Endothelial cell (in vitro differentiated cells): ENCODE data around the gene EYA2. TPM values are rescaled to one million over a fixed set of nuclear protein-coding genes. Genes with fewer than 3 reads are reported as not detected.

ENCODE experiments used
- DNase-seq: peaks from one replicate; pipeline ENCODE4 v3.0.0; 2021; ENCODE audit warnings: low spot score
- H3K27ac Mint-ChIP-seq: one replicate; pipeline ENCODE4 v1.8.0; 2021; ENCODE audit warnings: mixed read lengths, inconsistent platforms; ENCODE audit not compliant: unreplicated experiment
- H3K27me3 Mint-ChIP-seq: one replicate; pipeline ENCODE4 v1.8.0; 2021; ENCODE audit warnings: mild to moderate bottlenecking, moderate library complexity, mixed read lengths, inconsistent platforms; ENCODE audit not compliant: unreplicated experiment
- H3K36me3 Mint-ChIP-seq: one replicate; pipeline ENCODE4 v1.8.0; 2021; ENCODE audit warnings: mild to moderate bottlenecking, low read depth, mixed read lengths, inconsistent platforms; ENCODE audit not compliant: unreplicated experiment
- H3K4me1 Mint-ChIP-seq: one replicate; pipeline ENCODE4 v1.8.0; 2021; ENCODE audit warnings: mild to moderate bottlenecking, mixed read lengths, inconsistent platforms; ENCODE audit not compliant: unreplicated experiment
- H3K4me3 Mint-ChIP-seq: one replicate; pipeline ENCODE4 v1.8.0; 2021; ENCODE audit warnings: mild to moderate bottlenecking, mixed read lengths, inconsistent platforms; ENCODE audit not compliant: unreplicated experiment
- H3K9me3 Mint-ChIP-seq: one replicate; pipeline ENCODE4 v1.8.0; 2021; ENCODE audit warnings: mixed read lengths, inconsistent platforms; ENCODE audit not compliant: unreplicated experiment
- total RNA-seq: library from RNA; stranded (reverse); fragmentation: NEBNext Ultra II Directional; extraction: Animal tissue kit (Norgen Biotek cat#: 25700); gene quantifications from one replicate; pipeline ENCODE4 v1.2.1, GENCODE V29; 2021; ENCODE audit not compliant: unreplicated experiment
- TF ChIP-seq, protein P1 (sequence below): fragments of 200-600 bp; sonication (generic); IDR thresholded peaks from one replicate; pipeline ENCODE4 v1.5.0; 2021; ENCODE audit warnings: antibody characterized with exemption; ENCODE audit not compliant: unreplicated experiment

The EYA2 gene
- total RNA-seq, 1 donor from 2014 or later, result not detected

DNA sequence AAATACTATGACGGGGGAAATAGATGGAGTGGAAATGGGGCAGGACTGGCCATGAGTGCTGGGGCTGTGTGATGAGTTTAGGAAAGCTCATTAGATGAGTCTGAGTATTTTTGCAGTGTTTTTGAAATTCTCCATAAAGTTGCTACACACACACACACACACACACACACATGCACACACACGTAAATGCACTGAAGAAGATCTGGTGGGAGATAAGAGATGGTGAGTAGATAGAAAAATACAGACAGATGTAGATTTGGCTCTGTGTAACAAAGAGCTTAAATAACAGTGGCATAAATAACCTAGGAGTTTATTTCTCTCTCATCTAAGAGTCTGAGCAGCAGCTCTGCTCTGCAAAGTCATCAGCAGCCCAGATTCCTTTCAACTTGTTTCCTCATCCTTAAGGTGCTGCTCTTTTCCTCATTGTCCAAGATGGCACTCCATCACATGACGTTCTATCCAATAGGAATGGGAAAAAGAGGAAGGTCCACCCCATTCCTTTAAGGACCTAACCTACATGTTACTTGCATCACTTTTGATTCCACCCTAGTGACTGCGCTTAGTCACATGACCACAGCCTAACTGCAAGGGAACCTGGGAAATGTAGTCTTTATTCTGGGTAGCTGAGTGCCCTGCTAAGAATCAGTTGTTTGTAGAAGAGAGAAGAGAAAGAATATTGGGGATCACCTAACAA is 76.4 kb downstream of the EYA2 start:
- Mint-ChIP-seq H3K9me3 (no peaks in the 10 kb centered on the region), H3K27ac (no peak overlapping the region), H3K4me1 (no peaks in the 10 kb centered on the region), H3K4me3 (no peak overlapping the region), H3K27me3 (peaks cover 2% of the 10 kb centered on the region), H3K36me3 (no peaks in the 10 kb centered on the region)
- DNase-seq, result peak; percentile 39
- TF ChIP-seq, protein P1, sequence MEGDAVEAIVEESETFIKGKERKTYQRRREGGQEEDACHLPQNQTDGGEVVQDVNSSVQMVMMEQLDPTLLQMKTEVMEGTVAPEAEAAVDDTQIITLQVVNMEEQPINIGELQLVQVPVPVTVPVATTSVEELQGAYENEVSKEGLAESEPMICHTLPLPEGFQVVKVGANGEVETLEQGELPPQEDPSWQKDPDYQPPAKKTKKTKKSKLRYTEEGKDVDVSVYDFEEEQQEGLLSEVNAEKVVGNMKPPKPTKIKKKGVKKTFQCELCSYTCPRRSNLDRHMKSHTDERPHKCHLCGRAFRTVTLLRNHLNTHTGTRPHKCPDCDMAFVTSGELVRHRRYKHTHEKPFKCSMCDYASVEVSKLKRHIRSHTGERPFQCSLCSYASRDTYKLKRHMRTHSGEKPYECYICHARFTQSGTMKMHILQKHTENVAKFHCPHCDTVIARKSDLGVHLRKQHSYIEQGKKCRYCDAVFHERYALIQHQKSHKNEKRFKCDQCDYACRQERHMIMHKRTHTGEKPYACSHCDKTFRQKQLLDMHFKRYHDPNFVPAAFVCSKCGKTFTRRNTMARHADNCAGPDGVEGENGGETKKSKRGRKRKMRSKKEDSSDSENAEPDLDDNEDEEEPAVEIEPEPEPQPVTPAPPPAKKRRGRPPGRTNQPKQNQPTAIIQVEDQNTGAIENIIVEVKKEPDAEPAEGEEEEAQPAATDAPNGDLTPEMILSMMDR, result no peak

DNA sequence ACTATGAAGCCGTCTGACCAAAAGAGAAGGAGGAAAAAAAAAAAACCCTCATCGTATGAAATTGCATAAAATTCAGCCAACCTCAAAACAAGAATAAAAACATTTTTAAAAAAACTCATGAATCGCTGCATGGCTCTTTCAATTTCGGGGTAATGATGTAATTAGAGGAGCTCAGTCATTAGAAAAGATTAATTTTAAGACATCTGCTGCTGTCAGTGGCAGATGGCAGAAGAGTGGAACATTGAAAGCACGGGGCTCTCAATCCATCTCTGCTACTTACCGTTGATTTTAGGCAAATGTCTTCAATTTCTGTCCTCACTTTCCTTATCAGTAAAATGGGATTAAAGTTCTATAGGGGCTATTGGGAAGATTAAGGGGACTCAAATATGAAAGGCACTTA is 79.1 kb downstream of the EYA2 start:
- Mint-ChIP-seq H3K27me3 (no peaks in the 10 kb centered on the region), H3K36me3 (no peaks in the 10 kb centered on the region), H3K4me1 (peaks cover 8% of the 10 kb centered on the region), H3K9me3 (no peaks in the 10 kb centered on the region), H3K4me3 (no peak overlapping the region), H3K27ac (no peak overlapping the region)
- TF ChIP-seq, protein P1, result no peak
- no peak for DNase-seq

DNA sequence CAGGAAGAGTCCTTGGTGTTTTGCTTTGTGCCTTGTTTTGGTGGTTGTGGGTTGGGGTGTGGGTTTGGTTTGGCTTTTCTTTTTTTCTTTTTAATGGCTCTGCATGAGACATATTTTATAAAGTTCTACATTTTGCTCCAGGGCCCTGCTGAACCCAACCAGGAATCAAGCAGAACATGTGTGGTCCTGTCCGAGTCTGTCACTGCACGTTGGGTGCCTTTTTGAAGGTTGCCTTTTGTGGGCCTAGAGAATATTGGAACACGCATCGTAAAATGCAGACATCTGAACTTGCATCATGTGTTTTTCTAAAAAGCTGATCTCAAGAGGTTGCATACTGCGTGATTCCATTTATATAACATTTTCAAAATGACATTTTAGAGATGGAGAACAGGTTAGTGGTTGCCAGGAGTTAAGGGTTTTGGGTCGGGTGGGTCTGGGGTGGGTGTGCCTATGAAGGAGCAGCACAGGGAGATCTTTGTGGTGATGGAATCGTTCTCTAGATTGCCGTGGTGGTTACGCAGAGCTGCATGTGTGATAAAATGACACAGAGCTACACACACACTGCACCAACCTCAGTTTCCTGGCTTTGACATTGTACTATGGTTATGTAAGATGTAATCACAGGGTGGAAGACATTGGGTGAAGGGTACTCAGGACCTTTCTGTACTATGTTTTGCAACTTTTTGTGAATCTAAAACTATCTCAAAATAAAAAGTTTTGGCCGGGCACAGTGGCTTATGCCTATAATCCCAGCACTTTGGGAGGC is 80.2 kb downstream of the EYA2 start:
- Mint-ChIP-seq H3K4me3 (no peak overlapping the region), H3K4me1 (peaks cover 18% of the 10 kb centered on the region), H3K9me3 (no peaks in the 10 kb centered on the region), H3K36me3 (no peaks in the 10 kb centered on the region), H3K27ac (no peak overlapping the region), H3K27me3 (no peaks in the 10 kb centered on the region)
- TF ChIP-seq, protein P1, result no peak
- no peak for DNase-seq

GRCh38 chr20:46975976-46976375 is 81.3 kb downstream of the EYA2 start:
- Mint-ChIP-seq H3K9me3 (no peaks in the 10 kb centered on the region), H3K4me3 (no peak overlapping the region), H3K4me1 (peaks cover 19% of the 10 kb centered on the region), H3K27me3 (no peaks in the 10 kb centered on the region), H3K27ac (no peak overlapping the region), H3K36me3 (no peaks in the 10 kb centered on the region)
- no peak for DNase-seq
- TF ChIP-seq, protein P1, result no peak

- Mint-ChIP-seq H3K4me1 (peaks cover 19% of the 10 kb centered on the region), H3K27ac (no peak overlapping the region), H3K4me3 (no peak overlapping the region), H3K27me3 (no peaks in the 10 kb centered on the region), H3K36me3 (no peaks in the 10 kb centered on the region), H3K9me3 (no peaks in the 10 kb centered on the region)
- TF ChIP-seq, protein P1, result no peak
- no peak for DNase-seq
These were observed 82.6 kb downstream of the EYA2 start for GRCh38 chr20:46977204-46977603.
